Measurements from ENCODE around the gene FOXP3. TPM values are rescaled to one million over a fixed set of nuclear protein-coding genes. Genes with fewer than 3 reads are reported as not detected.

FOXP3 gene
- total and polyA plus RNA-seq, 2 of the 4 experiments (the other 2 are of a cell fraction), result 0.05 TPM; not detected in 1

GRCh38 chrX:49286581-49286980 is 22.1 kb upstream of the FOXP3 start:
- H4K20me1 ChIP-seq (ENCODE audit: insufficient read depth, low read length), result no peaks in the 10 kb centered on the region
- ChIA-PET POLR2A (ENCODE audit: unreplicated experiment) (no interaction called here), CTCF (no interaction called here)
- no peak overlapping the region for H2BK120ac ChIP-seq (ENCODE audit: low read depth, low read length)
- no peak overlapping the region for H3K18ac ChIP-seq (ENCODE audit: low read depth, low read length)
- no peak overlapping the region for H3K27ac ChIP-seq (ENCODE audit: insufficient read depth, low read length)
- TF ChIP-seq MXI1 (IDR thresholded peaks at IDR 0.05; ENCODE audit: borderline replicate concordance, low read depth, low read length), result no peak
- no peak for TF ChIP-seq RAD21 (IDR thresholded peaks at IDR 0.05; ENCODE audit: low read length)
- no peaks in the 10 kb centered on the region for H3K9me3 ChIP-seq (ENCODE audit: control insufficient read depth, insufficient read depth, low read length)
- no peaks in the 10 kb centered on the region for H3K36me3 ChIP-seq (ENCODE audit: control insufficient read depth, insufficient read depth, low read length)
- no peaks in the 10 kb centered on the region for H3K4me1 ChIP-seq (ENCODE audit: control insufficient read depth, insufficient read depth, low read length)
- WGBS, 2 experiments (ENCODE audit: extremely low coverage in 2 of 2, insufficient read length in 1 of 2), result no CpG with 5 or more reads among the region's 4 CpGs
- no peak overlapping the region for H4K91ac ChIP-seq (ENCODE audit: insufficient read depth, low read depth, low read length)
- BruUV-seq (replicated peaks), result no TSS peak
- H3K4me2 ChIP-seq (ENCODE audit: low read depth, low read length), result no peak overlapping the region
- H2AK5ac ChIP-seq (ENCODE audit: low read depth, low read length), result no peak overlapping the region
- no peaks in the 10 kb centered on the region; the same call in 1 of the 2 replicates for H3K9me1 ChIP-seq (ENCODE audit: insufficient read depth, low read length)
- no peak overlapping the region for H2AK9ac ChIP-seq (replicated peaks; ENCODE audit: low read depth, low read length, poor library complexity)
- intact Hi-C loops (cut with micrococcal nuclease), result loop anchor here (10.0 kb wide), 1 partner anchor 1022 kb away; no protein-coding TSS in a partner anchor
- H4K5ac ChIP-seq (ENCODE audit: low read depth, low read length), result no peak overlapping the region
- ATAC-seq (ENCODE audit: low read depth) (no peak), DNase-seq (no peak)
- no peak overlapping the region for H2BK5ac ChIP-seq (ENCODE audit: low read depth, low read length, poor library complexity, severe bottlenecking)
- no peak overlapping the region for H3K9ac ChIP-seq (ENCODE audit: low read depth, low read length)
- no peak overlapping the region for H3K4me3 ChIP-seq (ENCODE audit: insufficient read depth, low read depth, low read length)
- dilution Hi-C loops (cut with HindIII; ENCODE audit: low sequenced_read_pairs, unreplicated experiment), result no loop called here
- H3K27me3 ChIP-seq (ENCODE audit: control insufficient read depth, insufficient read depth, low read length), result peaks cover 2% of the 10 kb centered on the region; the same call in 1 of the 2 replicates
- H3K14ac ChIP-seq (replicated peaks; ENCODE audit: low read depth, low read length), result no peak overlapping the region
- in situ Hi-C loops (cut with MboI; ENCODE audit: low sequenced_read_pairs), result no loop called here
- H2AFZ ChIP-seq (replicated peaks; ENCODE audit: low read length, poor library complexity), result no peak overlapping the region
- H3K23ac ChIP-seq (ENCODE audit: low read depth, low read length), result no peak overlapping the region
- no peak overlapping the region for H3K4ac ChIP-seq (ENCODE audit: low read depth, low read length)
- H3K56ac ChIP-seq (ENCODE audit: extremely low read depth, insufficient read depth, low read length), result no peak overlapping the region
- no peaks in the 10 kb centered on the region for H3K79me1 ChIP-seq (ENCODE audit: low read depth in 1 of 2, low read length in 2 of 2)
- no peak overlapping the region for H4K8ac ChIP-seq (ENCODE audit: low read depth in 2 of 2, low read length in 2 of 2)
- H2BK15ac ChIP-seq (ENCODE audit: low read depth, low read length), result no peak overlapping the region
- no peak overlapping the region for H2BK20ac ChIP-seq (ENCODE audit: low read depth, low read length)
